Effector memory CD4-positive, alpha-beta T cell (primary cell): ENCODE data around the gene ATXN1L.
"Not testable (repeated sequence)": the region's sequence is repeated elsewhere in the genome, so short reads cannot be mapped to it uniquely, and the experiment has no call there.

Source experiments
- DNase-seq, 3 donors: peaks; one replicate each; pipeline ENCODE4 v3.0.0-alpha.2; 2020
- H3K27ac ChIP-seq: 2 replicates; pipeline ENCODE4 v1.7.0; 2013; ENCODE audit warnings: mild to moderate bottlenecking, low read length, moderate library complexity; ENCODE audit not compliant: insufficient read depth, poor library complexity, severe bottlenecking
- H3K27me3 ChIP-seq: replicated peaks from 2 replicates; pipeline ENCODE4 v1.7.0; 2013; ENCODE audit warnings: mild to moderate bottlenecking, low read length; ENCODE audit not compliant: insufficient read depth, control insufficient read depth, poor library complexity, severe bottlenecking
- H3K36me3 ChIP-seq: 2 replicates; pipeline ENCODE4 v1.7.0; 2013; ENCODE audit warnings: mild to moderate bottlenecking, low read length, moderate library complexity; ENCODE audit not compliant: control insufficient read depth, insufficient read depth
- H3K4me1 ChIP-seq: 2 replicates; pipeline ENCODE4 v1.7.0; 2013; ENCODE audit warnings: low read length, mild to moderate bottlenecking; ENCODE audit not compliant: control insufficient read depth, insufficient read depth, poor library complexity, severe bottlenecking
- H3K4me3 ChIP-seq: 2 replicates; pipeline ENCODE4 v1.7.0; 2013; ENCODE audit warnings: low read length, low read depth, mild to moderate bottlenecking; ENCODE audit not compliant: insufficient read depth, poor library complexity, severe bottlenecking
- H3K9me3 ChIP-seq: 2 replicates; pipeline ENCODE4 v1.7.0; 2013; ENCODE audit warnings: mild to moderate bottlenecking, low read length, moderate library complexity; ENCODE audit not compliant: control insufficient read depth
- total RNA-seq, 3 donors: gene quantifications; one replicate each; lab custom pipeline; 2026; lab: John Stamatoyannopoulos, UW

The ATXN1L gene
- 109 to 127 (median 121) reads per million in 3 donors for total RNA-seq

GRCh38 chr16:71845639-71846430 is at the start of gene ATXN1L:
Gene ATXN1L, plus strand, starts transcription at chr16:71845976. Its CDS starts 3,765 bp downstream, at chr16:71849741.
- Histone ChIP-seq H3K27me3 (no peaks in the 10 kb centered on the region), H3K36me3 (peaks cover 30% of the 10 kb centered on the region), H3K4me1 (peaks cover 7% of the 10 kb centered on the region), H3K4me3 (peak within 1 kb of the TSS; percentile 96), H3K27ac (peak within 1 kb of the TSS; percentile 90), H3K9me3 (no peaks in the 10 kb centered on the region)
- DNase-seq, result peak; percentile 87 to 89 (median 88)

- H3K4me1 ChIP-seq, result no peaks in the 10 kb centered on the region
- H3K9me3 ChIP-seq, result no peaks in the 10 kb centered on the region
- no peak overlapping the region for H3K4me3 ChIP-seq
- no peak for DNase-seq
- no peaks in the 10 kb centered on the region for H3K36me3 ChIP-seq
- no peak overlapping the region for H3K27ac ChIP-seq
- H3K27me3 ChIP-seq, result no peaks in the 10 kb centered on the region
Measured at GRCh38 chr16:71796501-71797097, 49.2 kb upstream of the ATXN1L start.

- Histone ChIP-seq H3K27ac (no peak overlapping the region), H3K9me3 (no peaks in the 10 kb centered on the region), H3K36me3 (no peaks in the 10 kb centered on the region), H3K4me3 (no peak overlapping the region), H3K27me3 (no peaks in the 10 kb centered on the region), H3K4me1 (peaks cover 11% of the 10 kb centered on the region)
- no peak for DNase-seq
Measured at GRCh38 chr16:71803305-71803690, 42.5 kb upstream of the ATXN1L start.

- no peak for DNase-seq
- Histone ChIP-seq H3K27ac (peak overlapping the region; percentile 99), H3K9me3 (no peaks in the 10 kb centered on the region), H3K27me3 (no peaks in the 10 kb centered on the region), H3K4me3 (peak overlapping the region; percentile 88), H3K4me1 (peaks cover 11% of the 10 kb centered on the region), H3K36me3 (no peaks in the 10 kb centered on the region)
Measured at GRCh38 chr16:71807905-71808592, 37.7 kb upstream of the ATXN1L start.

GRCh38 chr16:71808593-71809459 is 37.0 kb upstream of the ATXN1L start, which contains the start of gene AP1G1:
Gene AP1G1, minus strand, starts transcription at chr16:71808834. Its CDS starts 19,355 bp downstream, at chr16:71789479.
- Histone ChIP-seq H3K4me3 (peak within 1 kb of the TSS; percentile 88), H3K4me1 (peaks cover 11% of the 10 kb centered on the region), H3K9me3 (no peaks in the 10 kb centered on the region), H3K27me3 (no peaks in the 10 kb centered on the region), H3K36me3 (no peaks in the 10 kb centered on the region), H3K27ac (peak within 1 kb of the TSS; percentile 99)
- peak; percentile 90 to 94 (median 93) for DNase-seq

GRCh38 chr16:71810155-71810530 is 35.6 kb upstream of the ATXN1L start:
- not testable (repeated sequence) for H3K4me3 ChIP-seq, H3K27me3 ChIP-seq, H3K36me3 ChIP-seq, H3K9me3 ChIP-seq, DNase-seq
- Histone ChIP-seq H3K4me1 (peaks cover 11% of the 10 kb centered on the region), H3K27ac (peak overlapping the region; percentile 83)

- no peak overlapping the region for H3K4me3 ChIP-seq
- DNase-seq, result no peak
- H3K36me3 ChIP-seq, result no peaks in the 10 kb centered on the region
- H3K27me3 ChIP-seq, result no peaks in the 10 kb centered on the region
- H3K9me3 ChIP-seq, result no peaks in the 10 kb centered on the region
- H3K4me1 ChIP-seq, result peaks cover 11% of the 10 kb centered on the region
- no peak overlapping the region for H3K27ac ChIP-seq
Measured at GRCh38 chr16:71811261-71811803, 34.4 kb upstream of the ATXN1L start.

GRCh38 chr16:71817155-71817500 is 28.6 kb upstream of the ATXN1L start:
- not testable (repeated sequence) for DNase-seq, H3K9me3 ChIP-seq, H3K4me1 ChIP-seq, H3K36me3 ChIP-seq, H3K4me3 ChIP-seq, H3K27me3 ChIP-seq, H3K27ac ChIP-seq

GRCh38 chr16:71826533-71827017 is 19.2 kb upstream of the ATXN1L start:
- H3K4me1 ChIP-seq, result no peaks in the 10 kb centered on the region
- H3K27me3 ChIP-seq, result no peaks in the 10 kb centered on the region
- H3K36me3 ChIP-seq, result no peaks in the 10 kb centered on the region
- no peak overlapping the region for H3K27ac ChIP-seq
- H3K9me3 ChIP-seq, result no peaks in the 10 kb centered on the region
- DNase-seq, result no peak
- H3K4me3 ChIP-seq, result no peak overlapping the region
